PC-9 (cell line): ENCODE results near the gene CALHM1. TPM values are rescaled to one million over a fixed set of nuclear protein-coding genes. Genes with fewer than 3 reads are reported as not detected.
"Not testable (repeated sequence)": the region's sequence is repeated elsewhere in the genome, so short reads cannot be mapped to it uniquely, and the experiment has no call there.

Experiments
- BruUV-seq: library from RNA; stranded (reverse); fragments of 400-500 nt; replicated peaks from 2 replicates; lab custom pipeline; 2021; lab: Mats Ljungman, UMichigan
- CTCF ChIA-PET: fragments of 300-600 bp; sonication (Branson Sonifier 250); formaldehyde crosslinking; loops from one replicate; lab custom pipeline; 2022; ENCODE audit warnings: antibody characterized with exemption; lab: Charles Lee
- POLR2A ChIA-PET: fragments of 300-600 bp; sonication (Branson Sonifier 250); formaldehyde crosslinking; loops from one replicate; lab custom pipeline; 2022; ENCODE audit warnings: antibody characterized with exemption; ENCODE audit not compliant: unreplicated experiment; lab: Charles Lee
- DNase-seq, 2 experiments: peaks; one replicate each; pipeline versions ENCODE4 v3.0.0 to v3.0.0-alpha.2; 2015 to 2022; ENCODE audit warnings: mixed read lengths in 1 of 2
- H2AFZ ChIP-seq: fragments of 200-600 bp; sonication (generic); 2 replicates; pipeline ENCODE4 v1.8.1; 2017; ENCODE audit warnings: antibody characterized with exemption
- H3F3A ChIP-seq: fragments of 200-600 bp; sonication (generic); 2 replicates; pipeline ENCODE4 v1.8.1; 2017; ENCODE audit warnings: antibody characterized with exemption, mild to moderate bottlenecking, low read depth; ENCODE audit not compliant: insufficient read depth
- H3K27ac ChIP-seq: fragments of 200-600 bp; sonication (generic); 2 replicates; pipeline ENCODE4 v1.6.1; 2016; ENCODE audit warnings: mixed run types
- H3K27me3 ChIP-seq: fragments of 200-600 bp; sonication (generic); 2 replicates; pipeline ENCODE4 v1.6.1; 2016; ENCODE audit warnings: low read depth, mixed run types; ENCODE audit not compliant: insufficient read depth
- H3K36me3 ChIP-seq: fragments of 200-600 bp; sonication (generic); 2 replicates; pipeline ENCODE4 v1.6.1; 2016; ENCODE audit warnings: low read depth, mixed run types
- H3K4me1 ChIP-seq: fragments of 200-600 bp; sonication (generic); replicated peaks from 2 replicates; pipeline ENCODE4 v1.6.1; 2016; ENCODE audit warnings: mixed run types; ENCODE audit not compliant: insufficient read depth
- H3K4me2 ChIP-seq: fragments of 200-600 bp; sonication (generic); 2 replicates; pipeline ENCODE4 v1.6.1; 2017; ENCODE audit warnings: mixed run types
- H3K4me3 ChIP-seq: fragments of 200-600 bp; sonication (generic); 2 replicates; pipeline ENCODE4 v1.6.1; 2016; ENCODE audit warnings: mixed run types
- H3K79me2 ChIP-seq: fragments of 200-600 bp; sonication (generic); 2 replicates; pipeline ENCODE4 v1.6.1; 2017; ENCODE audit warnings: low read depth, mixed run types
- H3K9me2 ChIP-seq: fragments of 200-600 bp; sonication (generic); 2 replicates; pipeline ENCODE4 v1.8.1; 2017; ENCODE audit warnings: mild to moderate bottlenecking; ENCODE audit not compliant: insufficient read depth
- H3K9me3 ChIP-seq: fragments of 200-600 bp; sonication (generic); 2 replicates; pipeline ENCODE4 v1.8.1; 2016; ENCODE audit warnings: low read depth; ENCODE audit not compliant: insufficient read depth
- H4K20me1 ChIP-seq: fragments of 200-600 bp; sonication (generic); 2 replicates; pipeline ENCODE4 v1.8.1; 2017; ENCODE audit not compliant: insufficient read depth
- EZH2 ChIP-seq: fragments of 200-600 bp; sonication (generic); IDR thresholded peaks from 2 replicates; pipeline ENCODE4 v1.8.0; 2017; ENCODE audit warnings: antibody characterized with exemption, low read depth
- intact Hi-C: fragments of 100-400 bp; cut with micrococcal nuclease; formaldehyde crosslinking; loops from one replicate; pipeline ENCODE4 v1.10.0; 2022; ENCODE audit not compliant: unreplicated experiment
- total RNA-seq: library from RNA; stranded (reverse); gene quantifications from 2 replicates; pipeline ENCODE4 v1.2.3, GENCODE V29; 2021
- TF ChIP-seq, protein P1 (sequence below): fragments of 200-600 bp; sonication (generic); conservative IDR thresholded peaks from 2 replicates; pipeline ENCODE4 v1.6.1; 2017; ENCODE audit warnings: mixed run types, antibody characterized with exemption, mild to moderate bottlenecking, moderate library complexity

The CALHM1 gene
- total RNA-seq, 1 experiment from 2014 or later = not detected

DNA sequence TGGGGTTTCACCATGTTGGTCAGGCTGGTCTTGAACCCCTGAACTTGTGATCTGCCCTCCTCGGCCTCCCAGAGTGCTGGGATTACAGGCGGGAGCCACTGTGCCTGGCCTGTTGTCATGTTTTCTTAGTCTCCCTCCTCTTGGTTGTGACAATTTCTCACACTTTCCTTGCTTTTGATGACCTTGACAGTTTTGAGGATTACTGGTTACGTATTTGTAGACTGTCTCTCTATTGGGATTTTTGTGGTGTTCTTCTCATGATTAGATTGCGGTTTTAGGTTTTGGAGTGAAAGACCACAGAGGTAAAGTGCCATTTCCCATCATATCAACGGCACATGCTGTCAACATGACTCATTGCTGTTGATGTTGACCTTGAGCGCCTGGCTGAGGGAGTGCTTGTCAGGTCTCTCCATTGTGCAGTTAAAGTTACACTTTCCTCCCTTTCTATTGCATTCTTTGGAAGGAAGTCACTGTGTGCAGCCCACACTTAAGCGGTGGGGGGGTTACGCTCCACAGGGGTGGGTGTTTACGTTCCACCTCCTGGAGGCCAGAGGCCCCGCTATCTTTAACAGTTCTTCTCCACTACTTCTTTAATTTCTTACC is 45.6 kb upstream of the CALHM1 start:
- Histone ChIP-seq H3K9me2 (no peaks in the 10 kb centered on the region), H3K27ac (peak overlapping the region; percentile 78), H2AFZ (no peak overlapping the region), H3K4me3 (no peak overlapping the region), H4K20me1 (no peaks in the 10 kb centered on the region), H3K9me3 (no peaks in the 10 kb centered on the region), H3K4me1 (peaks cover 12% of the 10 kb centered on the region), H3K27me3 (no peaks in the 10 kb centered on the region), H3F3A (peaks cover 14% of the 10 kb centered on the region), H3K79me2 (no peaks in the 10 kb centered on the region), H3K4me2 (peak overlapping the region; percentile 57), H3K36me3 (no peaks in the 10 kb centered on the region)
- POLR2A ChIA-PET = interaction anchor here (0.7 kb wide), 1 partner anchor 11 kb away, joined by 4 read pairs; no protein-coding TSS in a partner anchor
- peak; percentile 68 to 92 for DNase-seq
- intact Hi-C loops = no loop called here
- CTCF ChIA-PET = no interaction called here
- TF ChIP-seq, protein P1, sequence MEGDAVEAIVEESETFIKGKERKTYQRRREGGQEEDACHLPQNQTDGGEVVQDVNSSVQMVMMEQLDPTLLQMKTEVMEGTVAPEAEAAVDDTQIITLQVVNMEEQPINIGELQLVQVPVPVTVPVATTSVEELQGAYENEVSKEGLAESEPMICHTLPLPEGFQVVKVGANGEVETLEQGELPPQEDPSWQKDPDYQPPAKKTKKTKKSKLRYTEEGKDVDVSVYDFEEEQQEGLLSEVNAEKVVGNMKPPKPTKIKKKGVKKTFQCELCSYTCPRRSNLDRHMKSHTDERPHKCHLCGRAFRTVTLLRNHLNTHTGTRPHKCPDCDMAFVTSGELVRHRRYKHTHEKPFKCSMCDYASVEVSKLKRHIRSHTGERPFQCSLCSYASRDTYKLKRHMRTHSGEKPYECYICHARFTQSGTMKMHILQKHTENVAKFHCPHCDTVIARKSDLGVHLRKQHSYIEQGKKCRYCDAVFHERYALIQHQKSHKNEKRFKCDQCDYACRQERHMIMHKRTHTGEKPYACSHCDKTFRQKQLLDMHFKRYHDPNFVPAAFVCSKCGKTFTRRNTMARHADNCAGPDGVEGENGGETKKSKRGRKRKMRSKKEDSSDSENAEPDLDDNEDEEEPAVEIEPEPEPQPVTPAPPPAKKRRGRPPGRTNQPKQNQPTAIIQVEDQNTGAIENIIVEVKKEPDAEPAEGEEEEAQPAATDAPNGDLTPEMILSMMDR = no peak
- no peak for TF ChIP-seq EZH2
- BruUV-seq = no TSS peak

DNA sequence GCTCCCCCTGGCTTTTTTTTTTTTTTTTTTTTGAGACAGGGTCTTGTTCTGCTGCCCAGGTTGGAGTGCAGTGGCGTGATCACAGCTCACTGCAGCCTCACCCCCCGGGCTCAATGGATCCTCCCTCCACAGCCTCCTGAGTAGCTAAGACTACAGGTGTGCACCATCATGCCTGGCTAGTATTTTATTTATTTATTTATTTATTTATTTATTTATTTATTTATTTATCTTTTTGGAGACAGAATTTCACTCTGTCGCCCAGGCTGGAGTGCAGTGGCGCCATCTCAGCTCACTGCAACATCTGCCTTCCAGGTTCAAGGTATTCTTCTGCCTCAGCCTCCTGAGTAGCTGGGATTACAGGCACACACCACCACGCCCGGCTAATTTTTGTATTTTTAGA is 45.1 kb upstream of the CALHM1 start:
- POLR2A ChIA-PET = interaction anchor here (0.7 kb wide), 1 partner anchor 11 kb away, joined by 4 read pairs; no protein-coding TSS in a partner anchor
- peaks cover 12% of the 10 kb centered on the region for H3K4me1 ChIP-seq
- intact Hi-C loops, H2AFZ ChIP-seq, H3K9me3 ChIP-seq, CTCF ChIA-PET, H3K36me3 ChIP-seq, H4K20me1 ChIP-seq, H3K4me3 ChIP-seq, H3K79me2 ChIP-seq, BruUV-seq, H3K9me2 ChIP-seq, H3K27me3 ChIP-seq, DNase-seq: not testable (repeated sequence)
- H3K4me2 ChIP-seq = peak overlapping the region; percentile 44; the same call in 1 of the 2 replicates
- H3F3A ChIP-seq = peaks cover 14% of the 10 kb centered on the region
- peak overlapping the region; percentile 78 for H3K27ac ChIP-seq

DNA sequence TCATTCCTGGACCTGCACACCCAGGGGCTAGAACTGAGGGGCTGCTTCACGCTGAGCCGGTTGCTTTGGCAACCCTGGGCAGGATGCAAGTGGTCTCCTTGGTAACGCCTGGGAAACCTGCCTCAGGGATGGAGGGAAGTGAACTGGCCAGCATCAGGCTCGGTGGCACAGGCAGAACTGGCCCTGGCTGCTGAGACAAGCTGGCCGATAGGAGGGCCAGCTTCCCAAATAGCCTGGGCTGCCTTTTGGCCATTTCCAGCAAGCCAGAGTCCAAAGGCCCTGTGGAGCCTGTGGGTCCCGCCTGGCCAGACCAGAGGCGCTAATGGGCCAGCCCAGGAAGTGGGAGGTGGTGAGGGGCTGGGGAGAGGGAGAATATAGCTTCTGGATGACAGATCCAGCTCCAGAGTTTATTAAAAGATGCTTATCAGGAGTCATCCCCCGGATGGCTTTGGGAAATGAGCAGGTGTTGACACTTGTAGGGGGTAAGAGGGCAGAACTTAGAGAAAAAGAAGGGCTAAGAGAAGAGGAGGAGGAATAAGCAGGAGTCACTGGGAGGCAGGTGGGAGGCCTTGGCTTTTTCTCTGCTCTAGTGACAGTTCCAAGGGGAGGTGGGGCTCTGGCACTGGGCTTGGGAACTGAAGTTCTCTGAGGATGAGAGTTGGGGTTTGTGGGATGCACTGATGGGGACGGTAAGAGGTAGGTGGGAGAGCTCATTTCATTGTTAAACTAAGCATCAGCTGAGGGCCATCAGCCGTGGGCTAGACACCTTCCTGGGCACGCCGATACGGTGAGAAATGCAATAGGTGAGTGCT is 44.4 kb upstream of the CALHM1 start:
- Histone ChIP-seq H3K9me3 (no peaks in the 10 kb centered on the region), H2AFZ (no peak overlapping the region), H3K36me3 (no peaks in the 10 kb centered on the region), H3K4me2 (no peak overlapping the region), H3K27me3 (no peaks in the 10 kb centered on the region), H3K27ac (peak overlapping the region; percentile 12; the same call in 1 of the 2 replicates), H3K4me3 (no peak overlapping the region), H3K4me1 (peaks cover 12% of the 10 kb centered on the region), H3F3A (peaks cover 14% of the 10 kb centered on the region), H4K20me1 (no peaks in the 10 kb centered on the region), H3K79me2 (no peaks in the 10 kb centered on the region), H3K9me2 (no peaks in the 10 kb centered on the region)
- intact Hi-C loops = no loop called here
- ChIA-PET CTCF (no interaction called here), POLR2A (no interaction called here)
- DNase-seq = no peak
- no peak for TF ChIP-seq EZH2
- TF ChIP-seq, protein P1 = no peak
- no TSS peak for BruUV-seq
